ENCODE measurements around the gene LRRC47.

LRRC47 gene

GRCh38 chr1:3778590-3779264 is 17.6 kb downstream of the LRRC47 start:
- Histone ChIP-seq H3K4me1 (ENCODE audit: low read length) (peaks cover 7% of the 10 kb centered on the region; the same call in 1 of the 2 replicates), H3K9ac (ENCODE audit: low read length) (no peak overlapping the region)

GRCh38 chr1:3777647-3778589 is 18.4 kb downstream of the LRRC47 start:
- Histone ChIP-seq H3K36me3 (replicated peaks; ENCODE audit: low read depth, low read length) (peaks cover 13% of the 10 kb centered on the region), H3K27me3 (ENCODE audit: low read depth, low read length) (peaks cover 3% of the 10 kb centered on the region; the same call in 1 of the 2 replicates), H3K9ac (ENCODE audit: low read length) (no peak overlapping the region), H3K9me3 (ENCODE audit: insufficient read depth, low read length) (no peaks in the 10 kb centered on the region), H3K27ac (ENCODE audit: low read length) (no peak overlapping the region), H2AFZ (ENCODE audit: low read depth, low read length) (no peak overlapping the region), H3K4me2 (ENCODE audit: low read length) (no peak overlapping the region), H3K79me2 (ENCODE audit: low read length) (no peaks in the 10 kb centered on the region), H4K20me1 (ENCODE audit: insufficient read depth, low read length) (no peaks in the 10 kb centered on the region), H3K4me3 (ENCODE audit: low read length) (no peak overlapping the region), H3K4me1 (ENCODE audit: low read length) (peaks cover 11% of the 10 kb centered on the region)
- TF ChIP-seq CTCF (IDR thresholded peaks at IDR 0.05; ENCODE audit: low read depth, low read length) (no peak), EZH2phosphoT487 (IDR thresholded peaks at IDR 0.05; ENCODE audit: low read depth) (no peak)

More at GRCh38 chr1:3778590-3779264, 17.6 kb downstream of the LRRC47 start:
- no peaks in the 10 kb centered on the region for H4K20me1 ChIP-seq (ENCODE audit: insufficient read depth, low read length)
- no peak overlapping the region for H2AFZ ChIP-seq (ENCODE audit: low read depth, low read length)
- H3K4me2 ChIP-seq (ENCODE audit: low read length): no peak overlapping the region
- H3K79me2 ChIP-seq (ENCODE audit: low read length): no peaks in the 10 kb centered on the region
- no peak overlapping the region for H3K27ac ChIP-seq (ENCODE audit: low read length)
- TF ChIP-seq CTCF (IDR thresholded peaks at IDR 0.05; ENCODE audit: low read depth, low read length) (no peak), EZH2phosphoT487 (IDR thresholded peaks at IDR 0.05; ENCODE audit: low read depth) (no peak)
- no peak overlapping the region for H3K4me3 ChIP-seq (ENCODE audit: low read length)
- H3K27me3 ChIP-seq (ENCODE audit: low read depth, low read length): no peaks in the 10 kb centered on the region
- H3K9me3 ChIP-seq (ENCODE audit: insufficient read depth, low read length): no peaks in the 10 kb centered on the region
- peaks cover 13% of the 10 kb centered on the region for H3K36me3 ChIP-seq (replicated peaks; ENCODE audit: low read depth, low read length)

- Histone ChIP-seq H4K20me1 (ENCODE audit: insufficient read depth, low read length) (no peaks in the 10 kb centered on the region), H3K27me3 (ENCODE audit: low read depth, low read length) (peaks cover 6% of the 10 kb centered on the region; the same call in 1 of the 2 replicates), H3K4me3 (ENCODE audit: low read length) (no peak overlapping the region), H3K9me3 (ENCODE audit: insufficient read depth, low read length) (no peaks in the 10 kb centered on the region), H3K27ac (ENCODE audit: low read length) (no peak overlapping the region), H3K79me2 (ENCODE audit: low read length) (no peaks in the 10 kb centered on the region), H3K9ac (ENCODE audit: low read length) (no peak overlapping the region), H2AFZ (ENCODE audit: low read depth, low read length) (no peak overlapping the region), H3K4me1 (ENCODE audit: low read length) (peaks cover 12% of the 10 kb centered on the region), H3K36me3 (replicated peaks; ENCODE audit: low read depth, low read length) (peaks cover 13% of the 10 kb centered on the region), H3K4me2 (ENCODE audit: low read length) (no peak overlapping the region)
- TF ChIP-seq EZH2phosphoT487 (IDR thresholded peaks at IDR 0.05; ENCODE audit: low read depth) (no peak), CTCF (IDR thresholded peaks at IDR 0.05; ENCODE audit: low read depth, low read length) (no peak)
Observed at GRCh38 chr1:3777078-3777547, 19.2 kb downstream of the LRRC47 start.

Data from OCI-LY3 (cell line).